SH-SY5Y (cell line): ENCODE measurements around the gene HOXB13.

Experiments used
- GATA2 ChIP-seq: IDR thresholded peaks from 2 replicates; pipeline ENCODE4 v1.6.1; 2011; ENCODE audit warnings: mild to moderate bottlenecking, low read depth, low read length
- GATA3 ChIP-seq: IDR thresholded peaks from 2 replicates; pipeline ENCODE4 v1.6.1; 2011; ENCODE audit warnings: low read depth, mild to moderate bottlenecking, low read length, moderate library complexity

Gene HOXB13

GRCh38 chr17:48753794-48754499 is 25.4 kb upstream of the HOXB13 start:
- TF ChIP-seq GATA2 (no peak), GATA3 (no peak)

- TF ChIP-seq GATA3 (no peak), GATA2 (no peak)
Measured at GRCh38 chr17:48752399-48753288, 24.1 kb upstream of the HOXB13 start.

- TF ChIP-seq GATA3 (no peak), GATA2 (no peak)
Measured at GRCh38 chr17:48751733-48752398, 23.3 kb upstream of the HOXB13 start.

- TF ChIP-seq GATA2 (no peak), GATA3 (no peak)
Measured at GRCh38 chr17:48751172-48751571, 22.6 kb upstream of the HOXB13 start.

- TF ChIP-seq GATA2, result no peak
- TF ChIP-seq GATA3, result no peak
Measured at GRCh38 chr17:48749621-48750553, 21.3 kb upstream of the HOXB13 start.

GRCh38 chr17:48748718-48749566 is 20.4 kb upstream of the HOXB13 start:
- no peak for TF ChIP-seq GATA2
- no peak for TF ChIP-seq GATA3

GRCh38 chr17:48747445-48748363 is 19.2 kb upstream of the HOXB13 start:
- no peak for TF ChIP-seq GATA3
- TF ChIP-seq GATA2, result no peak

GRCh38 chr17:48746916-48747444 is 18.4 kb upstream of the HOXB13 start:
- TF ChIP-seq GATA3 (no peak), GATA2 (no peak)

GRCh38 chr17:48745381-48746275 is 17.1 kb upstream of the HOXB13 start:
- TF ChIP-seq GATA2 (no peak), GATA3 (no peak)

GRCh38 chr17:48740537-48740936 is 12.0 kb upstream of the HOXB13 start:
- no peak for TF ChIP-seq GATA2
